ENCODE data around the gene MYLK. TPM values are rescaled to one million over a fixed set of nuclear protein-coding genes. Genes with fewer than 3 reads are reported as not detected.

Gene MYLK
- total and polyA plus RNA-seq, 2 donors, result 5.4 to 11.5 TPM

- Histone ChIP-seq H3K36me3 (ENCODE audit: control insufficient read depth in 2 of 2, insufficient read depth in 2 of 2, low read length in 1 of 2) (no peaks in the 10 kb centered on the region), H3K4me3 (ENCODE audit: low read length in 2 of 2) (no peak overlapping the region), H3K9me3 (ENCODE audit: control insufficient read depth in 2 of 2, insufficient read depth in 1 of 2, low read length in 1 of 2) (no peaks in the 10 kb centered on the region), H3K27ac (ENCODE audit: low read depth in 1 of 2, low read length in 1 of 2) (no peak overlapping the region), H3K27me3 (ENCODE audit: control insufficient read depth in 2 of 2, insufficient read depth in 1 of 2, low read length in 1 of 2) (no peaks in the 10 kb centered on the region), H3K4me1 (ENCODE audit: control insufficient read depth in 2 of 2, insufficient read depth in 2 of 2, low read length in 2 of 2) (peaks cover 0 to 2% of the 10 kb centered on the region in 2 donors)
- no peak for DNase-seq (ENCODE audit: low read depth in 6 of 9, low spot score in 9 of 9)
- WGBS, result 94% methylated on average over 4 of the region's 4 CpGs
These were observed 74.5 kb downstream of the MYLK start for GRCh38 chr3:123809597-123809996.

GRCh38 chr3:123808812-123809211 lies 75.3 kb downstream of the MYLK start:
- Histone ChIP-seq H3K36me3 (ENCODE audit: control insufficient read depth in 2 of 2, insufficient read depth in 2 of 2, low read length in 1 of 2) (no peaks in the 10 kb centered on the region), H3K9me3 (ENCODE audit: control insufficient read depth in 2 of 2, insufficient read depth in 1 of 2, low read length in 1 of 2) (no peaks in the 10 kb centered on the region)
- WGBS, result 98% methylated on average over 2 of the region's 2 CpGs

GRCh38 chr3:123807820-123808219 lies 76.3 kb downstream of the MYLK start:
- 92% methylated on average over 2 of the region's 2 CpGs for WGBS
- Histone ChIP-seq H3K27me3 (ENCODE audit: control insufficient read depth in 2 of 2, insufficient read depth in 1 of 2, low read length in 1 of 2) (no peaks in the 10 kb centered on the region), H3K4me1 (ENCODE audit: control insufficient read depth in 2 of 2, insufficient read depth in 2 of 2, low read length in 2 of 2) (peaks cover 0 to 2% of the 10 kb centered on the region in 2 donors), H3K36me3 (ENCODE audit: control insufficient read depth in 2 of 2, insufficient read depth in 2 of 2, low read length in 1 of 2) (no peaks in the 10 kb centered on the region), H3K4me3 (ENCODE audit: low read length in 2 of 2) (no peak overlapping the region), H3K27ac (ENCODE audit: low read depth in 1 of 2, low read length in 1 of 2) (no peak overlapping the region), H3K9me3 (ENCODE audit: control insufficient read depth in 2 of 2, insufficient read depth in 1 of 2, low read length in 1 of 2) (no peaks in the 10 kb centered on the region)
- DNase-seq (ENCODE audit: low read depth in 6 of 9, low spot score in 9 of 9), result no peak

More at GRCh38 chr3:123808812-123809211, 75.3 kb downstream of the MYLK start:
- Histone ChIP-seq H3K27ac (ENCODE audit: low read depth in 1 of 2, low read length in 1 of 2) (no peak overlapping the region), H3K4me1 (ENCODE audit: control insufficient read depth in 2 of 2, insufficient read depth in 2 of 2, low read length in 2 of 2) (peaks cover 0 to 2% of the 10 kb centered on the region in 2 donors), H3K4me3 (ENCODE audit: low read length in 2 of 2) (no peak overlapping the region), H3K27me3 (ENCODE audit: control insufficient read depth in 2 of 2, insufficient read depth in 1 of 2, low read length in 1 of 2) (no peaks in the 10 kb centered on the region)
- no peak for DNase-seq (ENCODE audit: low read depth in 6 of 9, low spot score in 9 of 9)

GRCh38 chr3:123805504-123805903 lies 78.6 kb downstream of the MYLK start:
- DNase-seq (ENCODE audit: low read depth in 6 of 9, low spot score in 9 of 9), result peak in 1 of 9 donors; percentile 30
- H3K4me1 ChIP-seq (ENCODE audit: control insufficient read depth in 2 of 2, insufficient read depth in 2 of 2, low read length in 2 of 2), result peaks cover 0 to 2% of the 10 kb centered on the region in 2 donors
- no peaks in the 10 kb centered on the region for H3K27me3 ChIP-seq (ENCODE audit: control insufficient read depth in 2 of 2, insufficient read depth in 1 of 2, low read length in 1 of 2)
- 96% methylated on average over 2 of the region's 2 CpGs for WGBS
- no peaks in the 10 kb centered on the region for H3K9me3 ChIP-seq (ENCODE audit: control insufficient read depth in 2 of 2, insufficient read depth in 1 of 2, low read length in 1 of 2)
- no peaks in the 10 kb centered on the region for H3K36me3 ChIP-seq (ENCODE audit: control insufficient read depth in 2 of 2, insufficient read depth in 2 of 2, low read length in 1 of 2)
- no peak overlapping the region for H3K4me3 ChIP-seq (ENCODE audit: low read length in 2 of 2)
- H3K27ac ChIP-seq (ENCODE audit: low read depth in 1 of 2, low read length in 1 of 2), result no peak overlapping the region

GRCh38 chr3:123805101-123805500 lies 79.0 kb downstream of the MYLK start:
- Histone ChIP-seq H3K27ac (ENCODE audit: low read depth in 1 of 2, low read length in 1 of 2) (no peak overlapping the region), H3K4me1 (ENCODE audit: control insufficient read depth in 2 of 2, insufficient read depth in 2 of 2, low read length in 2 of 2) (peaks cover 0 to 2% of the 10 kb centered on the region in 2 donors), H3K27me3 (ENCODE audit: control insufficient read depth in 2 of 2, insufficient read depth in 1 of 2, low read length in 1 of 2) (no peaks in the 10 kb centered on the region), H3K9me3 (ENCODE audit: control insufficient read depth in 2 of 2, insufficient read depth in 1 of 2, low read length in 1 of 2) (no peaks in the 10 kb centered on the region), H3K36me3 (ENCODE audit: control insufficient read depth in 2 of 2, insufficient read depth in 2 of 2, low read length in 1 of 2) (no peaks in the 10 kb centered on the region), H3K4me3 (ENCODE audit: low read length in 2 of 2) (no peak overlapping the region)
- WGBS, result 89% methylated on average over 7 of the region's 7 CpGs
- DNase-seq (ENCODE audit: low read depth in 6 of 9, low spot score in 9 of 9), result no peak

GRCh38 chr3:123804676-123805075 lies 79.5 kb downstream of the MYLK start:
- Histone ChIP-seq H3K4me3 (ENCODE audit: low read length in 2 of 2) (no peak overlapping the region), H3K27ac (ENCODE audit: low read depth in 1 of 2, low read length in 1 of 2) (no peak overlapping the region), H3K27me3 (ENCODE audit: control insufficient read depth in 2 of 2, insufficient read depth in 1 of 2, low read length in 1 of 2) (no peaks in the 10 kb centered on the region), H3K9me3 (ENCODE audit: control insufficient read depth in 2 of 2, insufficient read depth in 1 of 2, low read length in 1 of 2) (no peaks in the 10 kb centered on the region), H3K4me1 (ENCODE audit: control insufficient read depth in 2 of 2, insufficient read depth in 2 of 2, low read length in 2 of 2) (peaks cover 0 to 2% of the 10 kb centered on the region in 2 donors), H3K36me3 (ENCODE audit: control insufficient read depth in 2 of 2, insufficient read depth in 2 of 2, low read length in 1 of 2) (no peaks in the 10 kb centered on the region)
- 96% methylated on average over 3 of the region's 3 CpGs for WGBS
- no peak for DNase-seq (ENCODE audit: low read depth in 6 of 9, low spot score in 9 of 9)

- Histone ChIP-seq H3K9me3 (ENCODE audit: control insufficient read depth in 2 of 2, insufficient read depth in 1 of 2, low read length in 1 of 2) (no peaks in the 10 kb centered on the region), H3K27ac (ENCODE audit: low read depth in 1 of 2, low read length in 1 of 2) (no peak overlapping the region), H3K27me3 (ENCODE audit: control insufficient read depth in 2 of 2, insufficient read depth in 1 of 2, low read length in 1 of 2) (no peaks in the 10 kb centered on the region), H3K4me1 (ENCODE audit: control insufficient read depth in 2 of 2, insufficient read depth in 2 of 2, low read length in 2 of 2) (no peaks in the 10 kb centered on the region), H3K36me3 (ENCODE audit: control insufficient read depth in 2 of 2, insufficient read depth in 2 of 2, low read length in 1 of 2) (no peaks in the 10 kb centered on the region), H3K4me3 (ENCODE audit: low read length in 2 of 2) (no peak overlapping the region)
- DNase-seq (ENCODE audit: low read depth in 6 of 9, low spot score in 9 of 9), result no peak
- WGBS, result 76% methylated on average over 5 of the region's 5 CpGs
These were observed 80.6 kb downstream of the MYLK start for GRCh38 chr3:123803521-123803920.

- WGBS, result 56% methylated on average over 3 of the region's 3 CpGs
- Histone ChIP-seq H3K4me3 (ENCODE audit: low read length in 2 of 2) (no peak overlapping the region), H3K4me1 (ENCODE audit: control insufficient read depth in 2 of 2, insufficient read depth in 2 of 2, low read length in 2 of 2) (no peaks in the 10 kb centered on the region), H3K27ac (ENCODE audit: low read depth in 1 of 2, low read length in 1 of 2) (no peak overlapping the region), H3K27me3 (ENCODE audit: control insufficient read depth in 2 of 2, insufficient read depth in 1 of 2, low read length in 1 of 2) (no peaks in the 10 kb centered on the region), H3K36me3 (ENCODE audit: control insufficient read depth in 2 of 2, insufficient read depth in 2 of 2, low read length in 1 of 2) (no peaks in the 10 kb centered on the region), H3K9me3 (ENCODE audit: control insufficient read depth in 2 of 2, insufficient read depth in 1 of 2, low read length in 1 of 2) (no peaks in the 10 kb centered on the region)
- DNase-seq (ENCODE audit: low read depth in 6 of 9, low spot score in 9 of 9), result no peak
These were observed 82.0 kb downstream of the MYLK start for GRCh38 chr3:123802007-123802625.

- Histone ChIP-seq H3K9me3 (ENCODE audit: control insufficient read depth in 2 of 2, insufficient read depth in 1 of 2, low read length in 1 of 2) (no peaks in the 10 kb centered on the region), H3K36me3 (ENCODE audit: control insufficient read depth in 2 of 2, insufficient read depth in 2 of 2, low read length in 1 of 2) (no peaks in the 10 kb centered on the region), H3K27ac (ENCODE audit: low read depth in 1 of 2, low read length in 1 of 2) (no peak overlapping the region), H3K4me1 (ENCODE audit: control insufficient read depth in 2 of 2, insufficient read depth in 2 of 2, low read length in 2 of 2) (no peaks in the 10 kb centered on the region), H3K4me3 (ENCODE audit: low read length in 2 of 2) (no peak overlapping the region), H3K27me3 (ENCODE audit: control insufficient read depth in 2 of 2, insufficient read depth in 1 of 2, low read length in 1 of 2) (no peaks in the 10 kb centered on the region)
- DNase-seq (ENCODE audit: low read depth in 6 of 9, low spot score in 9 of 9), result no peak
These were observed 82.7 kb downstream of the MYLK start for GRCh38 chr3:123801474-123801873.

GRCh38 chr3:123800362-123800682 lies 83.8 kb downstream of the MYLK start:
- 93% methylated on average over 2 of the region's 2 CpGs for WGBS
- no peak for DNase-seq (ENCODE audit: low read depth in 6 of 9, low spot score in 9 of 9)
- Histone ChIP-seq H3K9me3 (ENCODE audit: control insufficient read depth in 2 of 2, insufficient read depth in 1 of 2, low read length in 1 of 2) (no peaks in the 10 kb centered on the region), H3K27ac (ENCODE audit: low read depth in 1 of 2, low read length in 1 of 2) (no peak overlapping the region), H3K27me3 (ENCODE audit: control insufficient read depth in 2 of 2, insufficient read depth in 1 of 2, low read length in 1 of 2) (no peaks in the 10 kb centered on the region), H3K4me3 (ENCODE audit: low read length in 2 of 2) (no peak overlapping the region), H3K4me1 (ENCODE audit: control insufficient read depth in 2 of 2, insufficient read depth in 2 of 2, low read length in 2 of 2) (no peaks in the 10 kb centered on the region), H3K36me3 (ENCODE audit: control insufficient read depth in 2 of 2, insufficient read depth in 2 of 2, low read length in 1 of 2) (no peaks in the 10 kb centered on the region)

Data from thymus (tissue), 11 donors.